A549 (cell line): ENCODE results near the gene METTL17. TPM values are rescaled to one million over a fixed set of nuclear protein-coding genes. Genes with fewer than 3 reads are reported as not detected.

Source experiments
- ATAC-seq, 2 experiments: fragments of 200-7000 bp in 1 of 2; fragments of >200 bp in 1 of 2; cut with Nextera tagmentation in 1 of 2; cut with Tn5 transposase in 1 of 2; 3 replicates each; pipeline versions ENCODE4 v1.8.0 to v1.9.1; 2018 to 2020; ENCODE audit warnings: mild to moderate bottlenecking in 1 of 2, moderate library complexity in 1 of 2
- CTCF ChIA-PET: fragments of 300-600 bp; sonication (Branson Sonifier 250); formaldehyde crosslinking; extraction: SDS; loops from one replicate; lab custom pipeline; 2021; ENCODE audit warnings: antibody characterized with exemption, inconsistent platforms; lab: Yijun Ruan, JAX
- POLR2A ChIA-PET: fragments of 350-600 bp; formaldehyde crosslinking; extraction: SDS; loops from one replicate; lab custom pipeline; 2021; ENCODE audit warnings: antibody characterized with exemption, inconsistent platforms; lab: Yijun Ruan, JAX
- DNase-seq, 2 experiments: peaks; one replicate each; pipeline versions ENCODE4 v3.0.0 to v3.0.0-alpha.2; 2011 to 2016; ENCODE audit warnings: low read depth in 1 of 2, low spot score in 1 of 2
- FAIRE-seq: peaks from 2 replicates; lab custom pipeline; 2011; peaks lifted over from hg19 to GRCh38; lab: Jason Lieb, UNC
- H3K27ac ChIP-seq, 2 experiments: fragments of >200 bp; sonication (Bioruptor Twin); formaldehyde crosslinking; 3 replicates each; pipeline ENCODE4 v1.5.1; 2016 to 2017
- H3K4me1 ChIP-seq: fragments of >200 bp; sonication (Bioruptor Twin); formaldehyde crosslinking; 3 replicates; pipeline ENCODE4 v1.6.1; 2016
- H3K4me2 ChIP-seq: fragments of >200 bp; sonication (Bioruptor Twin); formaldehyde crosslinking; 3 replicates; pipeline ENCODE4 v1.6.1; 2016
- H3K4me3 ChIP-seq: fragments of >200 bp; sonication (Bioruptor Twin); formaldehyde crosslinking; 3 replicates; pipeline ENCODE4 v1.5.1; 2016
- H3K9me3 ChIP-seq: fragments of >200 bp; sonication (Bioruptor Twin); formaldehyde crosslinking; 3 replicates; pipeline ENCODE4 v1.6.1; 2016
- CEBPB ChIP-seq, 2 experiments: fragments of >200 bp in 1 of 2; sonication (Bioruptor Twin) in 1 of 2; formaldehyde crosslinking in 1 of 2; IDR thresholded peaks; 2 replicates each; pipeline ENCODE4 v1.6.1; 2012 to 2016
- E2F6 ChIP-seq: IDR thresholded peaks from 2 replicates; pipeline ENCODE4 v1.6.1; 2012; ENCODE audit warnings: low read depth, borderline replicate concordance
- FOSL2 ChIP-seq, 2 experiments: fragments of 450-650 bp in 1 of 2; fragments of >200 bp in 1 of 2; sonication (Bioruptor Twin) in 1 of 2; formaldehyde crosslinking; IDR thresholded peaks; 2 replicates each; pipeline versions ENCODE4 v1.5.0 to v1.6.1; 2016 to 2020; ENCODE audit warnings: mild to moderate bottlenecking in 1 of 2, moderate library complexity in 1 of 2
- HOXA7 ChIP-seq: fragments of 250-450 bp; sonication (Bioruptor Pico); IDR thresholded peaks from 2 replicates; pipeline ENCODE4 v1.5.0; 2020; ENCODE audit warnings: mild to moderate bottlenecking, moderate library complexity
- HOXB13 ChIP-seq: fragments of 250-450 bp; sonication (Bioruptor Pico); IDR thresholded peaks from 2 replicates; pipeline ENCODE4 v1.5.0; 2020; ENCODE audit warnings: low read depth, mild to moderate bottlenecking, moderate library complexity
- HOXB5 ChIP-seq: fragments of 250-450 bp; sonication (Bioruptor Pico); IDR thresholded peaks from 2 replicates; pipeline ENCODE4 v1.5.0; 2020; ENCODE audit warnings: mild to moderate bottlenecking, moderate library complexity
- JUN ChIP-seq, 2 experiments: fragments of >200 bp; sonication (Bioruptor Twin); formaldehyde crosslinking; IDR thresholded peaks; 2 replicates in 1 of 2; 3 replicates in 1 of 2; pipeline ENCODE4 v1.6.1; 2016 to 2017
- JUNB ChIP-seq: fragments of >200 bp; sonication (Bioruptor Twin); formaldehyde crosslinking; IDR thresholded peaks from 2 replicates; pipeline ENCODE4 v1.6.1; 2016
- NR3C1 ChIP-seq: fragments of >200 bp; sonication (Bioruptor Twin); formaldehyde crosslinking; IDR thresholded peaks from 3 replicates; pipeline ENCODE4 v1.6.1; 2017
- PBX3 ChIP-seq: IDR thresholded peaks from 2 replicates; pipeline ENCODE4 v1.6.1; 2012
- POLR2A ChIP-seq: IDR thresholded peaks from 2 replicates; pipeline ENCODE4 v1.6.1; 2012; ENCODE audit warnings: mild to moderate bottlenecking, low read length
- TFCP2L1 ChIP-seq: fragments of 250-450 bp; sonication (Bioruptor Pico); IDR thresholded peaks from 2 replicates; pipeline ENCODE4 v1.5.0; 2021; ENCODE audit warnings: mild to moderate bottlenecking
- ZFP36 ChIP-seq: fragments of 450-650 bp; IDR thresholded peaks from 2 replicates; pipeline ENCODE4 v1.6.1; 2014; ENCODE audit warnings: borderline replicate concordance; ENCODE audit not compliant: partially characterized antibody
- ZSCAN20 ChIP-seq: fragments of 250-450 bp; sonication (Bioruptor Pico); IDR thresholded peaks from 2 replicates; pipeline ENCODE4 v1.8.0; 2022; ENCODE audit warnings: mild to moderate bottlenecking, moderate library complexity
- WGBS: methylation state at CpG from one replicate; pipeline ENCODE4 v1.1.6; 2017; ENCODE audit errors: missing lambda C conversion rate; 5-methylcytosine and 5-hydroxymethylcytosine counted together
- polyA plus RNA-seq, 4 experiments: library from polyadenylated mRNA; depleted of rRNA in 3 of 4; stranded (reverse); fragments of >200 nt; fragmentation: RNase III in 1 of 4; extraction: RNeasy Plus Mini Kit Qiagen cat#74134 plus additional on column Dnase treatment in 1 of 4; gene quantifications; 2 replicates in 3 of 4; 3 replicates in 1 of 4; pipeline ENCODE4 v1.2.3, GENCODE V29; 2011 to 2017
- TF ChIP-seq, protein P1 (sequence below): fragments of >200 bp; sonication (Bioruptor Twin); formaldehyde crosslinking; IDR thresholded peaks from 3 replicates; pipeline ENCODE4 v1.5.1; 2016
- TF ChIP-seq, protein P2 (sequence below): fragments of >200 bp; sonication (Bioruptor Twin); formaldehyde crosslinking; IDR thresholded peaks from 3 replicates; pipeline ENCODE4 v1.6.1; 2016
- TF ChIP-seq, protein P3 (sequence below): fragments of 250-450 bp; sonication (Bioruptor Pico); IDR thresholded peaks from 2 replicates; pipeline ENCODE4 v1.5.0; 2020; ENCODE audit warnings: low read depth, mild to moderate bottlenecking, moderate library complexity

The METTL17 gene
- polyA plus RNA-seq, 2 of the 4 experiments (the other 2 are of a cell fraction), result 81.4 to 116 TPM

- FAIRE-seq (no peak), DNase-seq (no peak), ATAC-seq (no peak)
- TF ChIP-seq, protein P1, sequence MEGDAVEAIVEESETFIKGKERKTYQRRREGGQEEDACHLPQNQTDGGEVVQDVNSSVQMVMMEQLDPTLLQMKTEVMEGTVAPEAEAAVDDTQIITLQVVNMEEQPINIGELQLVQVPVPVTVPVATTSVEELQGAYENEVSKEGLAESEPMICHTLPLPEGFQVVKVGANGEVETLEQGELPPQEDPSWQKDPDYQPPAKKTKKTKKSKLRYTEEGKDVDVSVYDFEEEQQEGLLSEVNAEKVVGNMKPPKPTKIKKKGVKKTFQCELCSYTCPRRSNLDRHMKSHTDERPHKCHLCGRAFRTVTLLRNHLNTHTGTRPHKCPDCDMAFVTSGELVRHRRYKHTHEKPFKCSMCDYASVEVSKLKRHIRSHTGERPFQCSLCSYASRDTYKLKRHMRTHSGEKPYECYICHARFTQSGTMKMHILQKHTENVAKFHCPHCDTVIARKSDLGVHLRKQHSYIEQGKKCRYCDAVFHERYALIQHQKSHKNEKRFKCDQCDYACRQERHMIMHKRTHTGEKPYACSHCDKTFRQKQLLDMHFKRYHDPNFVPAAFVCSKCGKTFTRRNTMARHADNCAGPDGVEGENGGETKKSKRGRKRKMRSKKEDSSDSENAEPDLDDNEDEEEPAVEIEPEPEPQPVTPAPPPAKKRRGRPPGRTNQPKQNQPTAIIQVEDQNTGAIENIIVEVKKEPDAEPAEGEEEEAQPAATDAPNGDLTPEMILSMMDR, result no peak
- TF ChIP-seq FOSL2 (IDR thresholded peaks at IDR 0.05) (no peak), FOSL2 (CRISPR knock-in tag; IDR thresholded peaks at IDR 0.05) (no peak), JUNB (no peak), TFCP2L1 (CRISPR knock-in tag) (no peak), ZFP36 (no peak)
- Histone ChIP-seq H3K27ac (peak overlapping the region; percentile 76 to 91), H3K9me3 (no peaks in the 10 kb centered on the region), H3K4me1 (peaks cover 32% of the 10 kb centered on the region), H3K4me2 (peak overlapping the region; percentile 74), H3K4me3 (peak overlapping the region; percentile 69)
- POLR2A ChIA-PET, result interaction anchor here (0.7 kb wide), 1 partner anchor 28 kb away, joined by 4 read pairs; no protein-coding TSS in a partner anchor
- CTCF ChIA-PET, result interaction anchor here (0.6 to 17.7 kb wide), 5 partner anchors 16 to 489 kb away, joined by 3 to 186 read pairs (median 7); no protein-coding TSS in a partner anchor
- 82% methylated on average over 15 of the region's 15 CpGs for WGBS
These were observed 886 bp upstream of the METTL17 start for GRCh38 chr14:20988717-20989470.

- H3K4me1 ChIP-seq, result peaks cover 32% of the 10 kb centered on the region
- FAIRE-seq (no peak), ATAC-seq (no peak), DNase-seq (no peak)
- peak overlapping the region; percentile 69 for H3K4me3 ChIP-seq
- ChIA-PET CTCF (interaction anchor here (0.6 to 17.7 kb wide), 4 partner anchors 16 to 488 kb away, joined by 3 to 186 read pairs (median 7); no protein-coding TSS in a partner anchor), POLR2A (interaction anchor here (0.7 kb wide), 1 partner anchor 28 kb away, joined by 4 read pairs; no protein-coding TSS in a partner anchor)
- 2% methylated on average over 6 of the region's 11 CpGs for WGBS
- H3K4me2 ChIP-seq, result peak overlapping the region; percentile 74
- H3K9me3 ChIP-seq, result no peaks in the 10 kb centered on the region
- TF ChIP-seq ZSCAN20 (CRISPR knock-in tag), result no peak
- no peak for TF ChIP-seq PBX3
- TF ChIP-seq JUN (IDR thresholded peaks at IDR 0.05), result 0 out of 5 replicates have a peak, but pooled peaks of 1 of the 2 experiments have one; percentile 48
- 0 out of 2 replicates have a peak, but pooled peaks have one; percentile 8 for TF ChIP-seq E2F6
- TF ChIP-seq CEBPB (IDR thresholded peaks at IDR 0.05), result no peak
- TF ChIP-seq, protein P2, sequence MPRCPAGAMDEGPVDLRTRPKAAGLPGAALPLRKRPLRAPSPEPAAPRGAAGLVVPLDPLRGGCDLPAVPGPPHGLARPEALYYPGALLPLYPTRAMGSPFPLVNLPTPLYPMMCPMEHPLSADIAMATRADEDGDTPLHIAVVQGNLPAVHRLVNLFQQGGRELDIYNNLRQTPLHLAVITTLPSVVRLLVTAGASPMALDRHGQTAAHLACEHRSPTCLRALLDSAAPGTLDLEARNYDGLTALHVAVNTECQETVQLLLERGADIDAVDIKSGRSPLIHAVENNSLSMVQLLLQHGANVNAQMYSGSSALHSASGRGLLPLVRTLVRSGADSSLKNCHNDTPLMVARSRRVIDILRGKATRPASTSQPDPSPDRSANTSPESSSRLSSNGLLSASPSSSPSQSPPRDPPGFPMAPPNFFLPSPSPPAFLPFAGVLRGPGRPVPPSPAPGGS, result peak; percentile 58; the same call in 1 of the 3 replicates
- TF ChIP-seq NR3C1, result no peak
- peak overlapping the region; percentile 76 to 91 for H3K27ac ChIP-seq
These were observed 351 bp upstream of the METTL17 start for GRCh38 chr14:20989471-20989786.

GRCh38 chr14:20996521-20996920 is 6.7 kb downstream of the METTL17 start:
- no peak for FAIRE-seq
- 90% methylated on average over 14 of the region's 14 CpGs for WGBS
- H3K4me3 ChIP-seq, result no peak overlapping the region
- DNase-seq, result no peak
- peaks cover 2% of the 10 kb centered on the region; the same call in 2 of the 3 replicates for H3K4me1 ChIP-seq
- H3K4me2 ChIP-seq, result no peak overlapping the region
- TF ChIP-seq JUNB (no peak), PBX3 (no peak), POLR2A (no peak), HOXA7 (CRISPR knock-in tag) (no peak), NR3C1 (no peak), JUN (IDR thresholded peaks at IDR 0.05) (no peak), HOXB5 (no peak), HOXB13 (CRISPR knock-in tag) (no peak), CEBPB (IDR thresholded peaks at IDR 0.05) (no peak)
- TF ChIP-seq, protein P3, sequence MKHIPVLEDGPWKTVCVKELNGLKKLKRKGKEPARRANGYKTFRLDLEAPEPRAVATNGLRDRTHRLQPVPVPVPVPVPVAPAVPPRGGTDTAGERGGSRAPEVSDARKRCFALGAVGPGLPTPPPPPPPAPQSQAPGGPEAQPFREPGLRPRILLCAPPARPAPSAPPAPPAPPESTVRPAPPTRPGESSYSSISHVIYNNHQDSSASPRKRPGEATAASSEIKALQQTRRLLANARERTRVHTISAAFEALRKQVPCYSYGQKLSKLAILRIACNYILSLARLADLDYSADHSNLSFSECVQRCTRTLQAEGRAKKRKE (CRISPR knock-in tag), result no peak
- TF ChIP-seq, all 56 proteins: peak for 0
- ATAC-seq, result no peak
- Histone ChIP-seq H3K9me3 (no peaks in the 10 kb centered on the region), H3K27ac (no peak overlapping the region)
- ChIA-PET POLR2A (no interaction called here), CTCF (interaction anchor here (0.6 to 17.7 kb wide), 13 partner anchors 9 to 644 kb away, joined by 3 to 186 read pairs (median 7); no protein-coding TSS in a partner anchor)
